Keratinocyte (primary cell): Measurements from ENCODE around the gene MTCH1. TPM values are rescaled to one million over a fixed set of nuclear protein-coding genes. Genes with fewer than 3 reads are reported as not detected.
"Not testable (repeated sequence)": the region's sequence is repeated elsewhere in the genome, so short reads cannot be mapped to it uniquely, and the experiment has no call there.

Experiments
- DNase-seq: peaks from one replicate; pipeline ENCODE4 v3.0.0-alpha.2; 2011; ENCODE audit warnings: low read depth, missing footprints, low spot score
- FAIRE-seq: peaks from 2 replicates; lab custom pipeline; 2011; peaks lifted over from hg19 to GRCh38; lab: Jason Lieb, UNC
- H2AFZ ChIP-seq: 2 replicates; pipeline ENCODE4 v1.6.0; 2012; ENCODE audit warnings: low read length, control low read depth, inconsistent platforms; ENCODE audit not compliant: control insufficient read depth
- H3K27ac ChIP-seq: 2 replicates; pipeline ENCODE4 v1.5.1; 2011; ENCODE audit warnings: low read length; ENCODE audit not compliant: control insufficient read depth, insufficient read depth
- H3K27me3 ChIP-seq: 3 replicates; pipeline ENCODE4 v1.6.0; 2011; ENCODE audit warnings: low read length; ENCODE audit not compliant: control insufficient read depth, insufficient read depth; ENCODE audit errors: extremely low read depth
- H3K36me3 ChIP-seq, 2 experiments: 2 replicates in 1 of 2; 3 replicates in 1 of 2; pipeline ENCODE4 v1.5.1; 2011; ENCODE audit warnings: low read length in 2 of 2, mild to moderate bottlenecking in 1 of 2; ENCODE audit not compliant: control insufficient read depth in 2 of 2, insufficient read depth in 2 of 2; ENCODE audit errors: extremely low read depth in 1 of 2
- H3K4me1 ChIP-seq: 3 replicates; pipeline ENCODE4 v1.5.1; 2011; ENCODE audit warnings: low read length; ENCODE audit not compliant: control insufficient read depth, insufficient read depth; ENCODE audit errors: extremely low read depth
- H3K4me2 ChIP-seq: 3 replicates; pipeline ENCODE4 v1.6.0; 2011; ENCODE audit warnings: low read depth, low read length; ENCODE audit not compliant: control insufficient read depth, insufficient read depth; ENCODE audit errors: extremely low read depth
- H3K4me3 ChIP-seq, 3 experiments: fragments of 200-600 bp in 1 of 3; sonication (generic) in 1 of 3; 2 replicates in 2 of 3; 3 replicates in 1 of 3; pipeline ENCODE4 v1.5.1; 2011 to 2016; ENCODE audit warnings: low read length in 3 of 3, mild to moderate bottlenecking in 3 of 3, control low read depth in 2 of 3, inconsistent platforms in 1 of 3, low read depth in 1 of 3, mixed read lengths in 1 of 3, mixed run types in 1 of 3, moderate library complexity in 1 of 3; ENCODE audit not compliant: control insufficient read depth in 2 of 3, insufficient read depth in 2 of 3; ENCODE audit errors: extremely low read depth in 1 of 3
- H3K79me2 ChIP-seq: 2 replicates; pipeline ENCODE4 v1.6.0; 2012; ENCODE audit warnings: low read length; ENCODE audit not compliant: control insufficient read depth, insufficient read depth
- H3K9ac ChIP-seq: 3 replicates; pipeline ENCODE4 v1.6.0; 2011; ENCODE audit warnings: low read length; ENCODE audit not compliant: control insufficient read depth, insufficient read depth; ENCODE audit errors: extremely low read depth
- H3K9me1 ChIP-seq: 3 replicates; pipeline ENCODE4 v1.6.0; 2011; ENCODE audit warnings: low read length; ENCODE audit not compliant: control insufficient read depth, insufficient read depth; ENCODE audit errors: extremely low read depth
- H3K9me3 ChIP-seq: 2 replicates; pipeline ENCODE4 v1.5.1; 2012; ENCODE audit warnings: low read depth, low read length; ENCODE audit not compliant: control insufficient read depth
- H4K20me1 ChIP-seq: 3 replicates; pipeline ENCODE4 v1.6.0; 2011; ENCODE audit warnings: low read length; ENCODE audit not compliant: control insufficient read depth, insufficient read depth; ENCODE audit errors: extremely low read depth
- EZH2 ChIP-seq: IDR thresholded peaks from one replicate; pipeline ENCODE4 v1.6.1; 2012; ENCODE audit warnings: inconsistent platforms, mild to moderate bottlenecking, low read length, moderate library complexity
- dilution Hi-C: fragments of 300-500 bp; cut with MboI; formaldehyde crosslinking; loops from one replicate; pipeline ENCODE4 v1.7.0; 2020; ENCODE audit warnings: low sequenced_read_pairs; ENCODE audit not compliant: extremely low pct_ligation_motif_present
- polyA plus RNA-seq, 5 experiments: library from polyadenylated mRNA; depleted of rRNA in 3 of 5; stranded (reverse) in 3 of 5; stranded (forward) in 1 of 5; unstranded in 1 of 5; fragments of >200 nt; gene quantifications; 1 replicate in 1 of 5; 2 replicates in 3 of 5; 3 replicates in 1 of 5; pipeline versions ENCODE4 v1.2.1 to v1.2.3, GENCODE V29; 2011 to 2012; ENCODE audit warnings: missing spikeins in 2 of 5, low read depth in 1 of 5, low replicate concordance in 1 of 5
- TF ChIP-seq, protein P1 (sequence below), 3 experiments: IDR thresholded peaks in 1 of 3; conservative IDR thresholded peaks in 1 of 3; optimal IDR thresholded peaks in 1 of 3; 2 replicates in 2 of 3; 3 replicates in 1 of 3; pipeline versions ENCODE3 to v1.5.1; 2011; ENCODE audit warnings: low read length in 3 of 3, mild to moderate bottlenecking in 3 of 3, moderate library complexity in 2 of 3, control low read depth in 1 of 3, inconsistent platforms in 1 of 3; ENCODE audit not compliant: insufficient read depth in 2 of 3; ENCODE audit errors: extremely low read depth in 1 of 3

Gene MTCH1
- polyA plus RNA-seq, 1 donor (not counting 4 experiments of a cell fraction or from before 2014, with no cell fraction given) = 88.8 TPM

DNA sequence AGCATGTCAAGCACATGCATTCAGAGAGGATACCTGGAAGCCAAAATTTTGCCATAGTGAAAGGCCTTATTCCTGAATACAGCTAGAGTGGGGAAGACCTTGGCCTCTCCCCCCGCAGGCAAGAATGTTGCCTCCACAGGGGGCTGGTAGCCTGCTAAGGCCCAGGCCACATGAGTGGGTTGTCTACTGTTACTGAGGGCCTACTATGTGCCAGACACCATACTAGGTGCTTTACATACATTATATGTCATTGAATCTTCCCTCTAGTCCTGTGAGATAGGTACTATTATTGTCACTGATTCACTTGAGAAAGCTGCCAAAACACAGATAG, 32.1 kb downstream of the MTCH1 start:
- FAIRE-seq (no peak), DNase-seq (no peak)
- H3K9ac ChIP-seq = no peak overlapping the region
- no peak overlapping the region for H3K4me2 ChIP-seq
- H3K9me3 ChIP-seq = no peaks in the 10 kb centered on the region
- no peak overlapping the region for H2AFZ ChIP-seq
- dilution Hi-C loops = no loop called here
- TF ChIP-seq EZH2 = no peak
- H3K9me1 ChIP-seq = no peaks in the 10 kb centered on the region
- no peaks in the 10 kb centered on the region for H3K79me2 ChIP-seq
- H3K27ac ChIP-seq = no peak overlapping the region
- H3K4me1 ChIP-seq = peaks cover 21% of the 10 kb centered on the region
- H3K27me3 ChIP-seq = no peaks in the 10 kb centered on the region
- H3K36me3 ChIP-seq = no peaks in the 10 kb centered on the region
- H4K20me1 ChIP-seq = no peaks in the 10 kb centered on the region
- H3K4me3 ChIP-seq = no peak overlapping the region

- H3K36me3 ChIP-seq = no peaks in the 10 kb centered on the region
- no peaks in the 10 kb centered on the region for H3K9me3 ChIP-seq
- FAIRE-seq (peak; percentile 26), DNase-seq (no peak)
- H3K9me1 ChIP-seq = no peaks in the 10 kb centered on the region
- no peak overlapping the region for H3K4me2 ChIP-seq
- H3K9ac ChIP-seq = no peak overlapping the region
- peaks cover 4% of the 10 kb centered on the region for H3K27me3 ChIP-seq
- peaks cover 10% of the 10 kb centered on the region for H3K4me1 ChIP-seq
- H3K27ac ChIP-seq = no peak overlapping the region
- no peaks in the 10 kb centered on the region for H4K20me1 ChIP-seq
- dilution Hi-C loops = no loop called here
- H3K4me3 ChIP-seq = no peak overlapping the region
- H2AFZ ChIP-seq = no peak overlapping the region
- TF ChIP-seq, protein P1, sequence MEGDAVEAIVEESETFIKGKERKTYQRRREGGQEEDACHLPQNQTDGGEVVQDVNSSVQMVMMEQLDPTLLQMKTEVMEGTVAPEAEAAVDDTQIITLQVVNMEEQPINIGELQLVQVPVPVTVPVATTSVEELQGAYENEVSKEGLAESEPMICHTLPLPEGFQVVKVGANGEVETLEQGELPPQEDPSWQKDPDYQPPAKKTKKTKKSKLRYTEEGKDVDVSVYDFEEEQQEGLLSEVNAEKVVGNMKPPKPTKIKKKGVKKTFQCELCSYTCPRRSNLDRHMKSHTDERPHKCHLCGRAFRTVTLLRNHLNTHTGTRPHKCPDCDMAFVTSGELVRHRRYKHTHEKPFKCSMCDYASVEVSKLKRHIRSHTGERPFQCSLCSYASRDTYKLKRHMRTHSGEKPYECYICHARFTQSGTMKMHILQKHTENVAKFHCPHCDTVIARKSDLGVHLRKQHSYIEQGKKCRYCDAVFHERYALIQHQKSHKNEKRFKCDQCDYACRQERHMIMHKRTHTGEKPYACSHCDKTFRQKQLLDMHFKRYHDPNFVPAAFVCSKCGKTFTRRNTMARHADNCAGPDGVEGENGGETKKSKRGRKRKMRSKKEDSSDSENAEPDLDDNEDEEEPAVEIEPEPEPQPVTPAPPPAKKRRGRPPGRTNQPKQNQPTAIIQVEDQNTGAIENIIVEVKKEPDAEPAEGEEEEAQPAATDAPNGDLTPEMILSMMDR (optimal IDR thresholded peaks at IDR 0.05 in 1 of 3, IDR thresholded peaks at IDR 0.05 in 1 of 3, conservative IDR thresholded peaks at IDR 0.05 in 1 of 3; ENCODE audit: extremely low read depth in 1 of 3, insufficient read depth in 2 of 3, low read length in 3 of 3) = no peak
- TF ChIP-seq EZH2 = no peak
- no peaks in the 10 kb centered on the region for H3K79me2 ChIP-seq
Observed at GRCh38 chr6:36949636-36950035, 36.4 kb downstream of the MTCH1 start.

- H3K4me1 ChIP-seq, H3K9me1 ChIP-seq, H3K4me3 ChIP-seq, H3K36me3 ChIP-seq, FAIRE-seq, H3K27ac ChIP-seq, dilution Hi-C loops, DNase-seq, H3K27me3 ChIP-seq, H3K9me3 ChIP-seq, H3K9ac ChIP-seq, H3K79me2 ChIP-seq, H3K4me2 ChIP-seq, H4K20me1 ChIP-seq, H2AFZ ChIP-seq: not testable (repeated sequence)
Observed at GRCh38 chr6:36949076-36949475, 36.9 kb downstream of the MTCH1 start.
